ENCODE data around the gene POU2AF1.

- TF ChIP-seq EZH2phosphoT487 (IDR thresholded peaks at IDR 0.05; ENCODE audit: borderline replicate concordance, low read length) (no peak), CTCF (IDR thresholded peaks at IDR 0.05; ENCODE audit: low read depth, low read length, poor library complexity, severe bottlenecking) (no peak)
These were observed 752 bp downstream of the POU2AF1 start for GRCh38 chr11:111378185-111378860.

Data from DOHH2 (cell line).